H1 (cell line): Measurements from ENCODE around the gene CXCL16.

Experiments
- ATF2 ChIP-seq: IDR thresholded peaks from 2 replicates; pipeline ENCODE4 v1.6.1; 2012; ENCODE audit warnings: low read length, inconsistent platforms
- CHD7 ChIP-seq: fragments of 300-600 bp; sonication (generic); IDR thresholded peaks from 2 replicates; pipeline ENCODE4 v1.7.1; 2012; ENCODE audit warnings: low read length, moderate library complexity, mild to moderate bottlenecking, inconsistent platforms; ENCODE audit not compliant: insufficient replicate concordance
- CTCF ChIP-seq, 3 experiments: IDR thresholded peaks; 1 replicate in 2 of 3; 2 replicates in 1 of 3; pipeline versions ENCODE4 v1.5.1 to v1.6.1; 2011; ENCODE audit warnings: low read length in 3 of 3, mild to moderate bottlenecking in 3 of 3, inconsistent platforms in 2 of 3, low read depth in 1 of 3, moderate library complexity in 1 of 3; ENCODE audit not compliant: insufficient read depth in 1 of 3; ENCODE audit errors: control extremely low read depth in 1 of 3
- EP300 ChIP-seq, 2 experiments: IDR thresholded peaks; 1 replicate in 1 of 2; 2 replicates in 1 of 2; pipeline ENCODE4 v1.6.1; 2011 to 2012; ENCODE audit warnings: low read depth in 2 of 2, low read length in 2 of 2, mild to moderate bottlenecking in 2 of 2, borderline replicate concordance in 1 of 2, inconsistent platforms in 1 of 2, moderate library complexity in 1 of 2
- SIN3A ChIP-seq, 2 experiments: IDR thresholded peaks in 1 of 2; conservative IDR thresholded peaks in 1 of 2; 2 replicates each; pipeline ENCODE4 v1.6.1; 2011 to 2012; ENCODE audit warnings: low read length in 2 of 2, improper control_type of control experiment in 1 of 2, low read depth in 1 of 2, mild to moderate bottlenecking in 1 of 2
- TAF1 ChIP-seq: IDR thresholded peaks from 2 replicates; pipeline ENCODE4 v1.6.1; 2011; ENCODE audit warnings: mild to moderate bottlenecking, low read depth, low read length

GRCh38 chr17:4747847-4748246, 8.1 kb upstream of the CXCL16 start:
- no peak for TF ChIP-seq CHD7
- TF ChIP-seq ATF2, result no peak
- no peak for TF ChIP-seq CTCF (IDR thresholded peaks at IDR 0.05; ENCODE audit: control extremely low read depth in 1 of 3, insufficient read depth in 1 of 3, low read depth in 1 of 3, low read length in 3 of 3)
- no peak for TF ChIP-seq SIN3A (conservative IDR thresholded peaks at IDR 0.05 in 1 of 2, IDR thresholded peaks at IDR 0.05 in 1 of 2; ENCODE audit: low read depth in 1 of 2, low read length in 2 of 2)
- TF ChIP-seq TAF1, result no peak
- no peak for TF ChIP-seq EP300 (IDR thresholded peaks at IDR 0.05; ENCODE audit: borderline replicate concordance in 1 of 2, low read depth in 2 of 2, low read length in 2 of 2)
